Left ventricle myocardium superior (tissue), 1 donor: Measurements from ENCODE around the gene MASP1. TPM values are rescaled to one million over a fixed set of nuclear protein-coding genes. Genes with fewer than 3 reads are reported as not detected.
A peak's percentile ranks its signal among the peaks of the same experiment; 100 is the strongest.

Source experiments
- ATAC-seq: fragments of 200-7000 bp; cut with Tn5 transposase; one replicate; pipeline ENCODE4 v1.9.1; 2020; ENCODE audit warnings: mild to moderate bottlenecking, moderate library complexity
- DNase-seq: peaks from one replicate; pipeline ENCODE4 v3.0.0-alpha.2; 2020
- intact Hi-C: fragments of 100-400 bp; cut with micrococcal nuclease; formaldehyde crosslinking; loops from one replicate; pipeline ENCODE4 v1.11.0; 2022
- total RNA-seq: library from RNA; stranded (reverse); fragmentation: NEBNext Ultra II Directional; extraction: Animal tissue kit (Norgen Biotek cat#: 25700); gene quantifications from one replicate; pipeline ENCODE4 v1.2.1, GENCODE V29; 2021
- donor health status: DM: no; HTN: yes; CAD: no; lungs with severe emphysema.

Gene MASP1
- total RNA-seq, 1 donor from 2014 or later: 51.9 TPM

DNA sequence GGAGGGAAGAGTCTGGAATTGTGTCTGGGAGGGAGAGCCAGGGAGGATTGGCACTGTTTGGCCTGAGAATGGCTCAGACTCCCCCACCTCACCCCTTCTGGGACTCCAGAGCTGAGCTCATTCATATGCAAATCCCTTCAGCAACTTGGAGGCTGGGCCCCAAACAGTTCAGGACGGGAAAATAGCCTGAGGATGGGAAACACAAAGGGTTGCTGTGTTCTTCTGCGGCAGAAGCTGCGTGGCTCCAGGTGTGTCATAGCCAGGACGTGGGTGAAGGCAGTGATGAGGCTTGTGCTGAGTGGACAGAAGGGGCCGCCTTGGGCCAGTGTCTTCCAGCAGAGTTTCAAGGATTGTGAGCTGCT, 16.6 kb downstream of the MASP1 start:
- DNase-seq (no peak), ATAC-seq (no peak)
- intact Hi-C loops: no loop called here

DNA sequence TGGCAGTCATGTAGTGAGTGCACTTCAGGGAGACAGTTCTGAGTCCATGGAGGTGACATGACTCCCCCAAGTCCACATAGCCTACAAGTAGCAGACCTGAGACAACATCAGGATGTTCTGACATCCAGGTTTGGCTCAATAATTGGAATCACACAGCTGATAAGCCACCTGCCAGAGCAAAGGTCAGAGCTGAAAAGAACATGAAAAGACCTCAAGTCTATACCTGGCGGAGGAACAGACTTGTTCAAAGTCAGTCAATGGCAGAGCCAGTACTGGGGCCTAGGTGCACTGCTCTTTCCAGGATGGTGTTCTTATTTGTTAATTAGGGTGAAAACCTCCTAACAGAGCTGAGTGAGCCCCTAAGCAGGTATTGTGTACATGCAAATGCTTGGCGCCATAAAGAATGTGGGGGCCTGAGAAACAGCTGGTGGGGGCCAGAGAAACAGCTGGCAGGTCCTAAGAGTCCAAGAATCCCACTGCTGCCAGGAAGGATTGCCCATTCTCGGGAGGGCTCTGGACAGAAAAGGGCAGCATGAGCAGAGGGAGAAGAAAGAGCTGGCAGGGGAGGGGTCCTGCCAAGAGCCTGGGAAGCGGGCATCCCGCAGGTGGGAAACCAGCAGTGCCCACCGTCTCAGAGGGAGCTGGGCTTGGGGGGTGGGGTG, 17.1 kb downstream of the MASP1 start:
- intact Hi-C loops: no loop called here
- DNase-seq (no peak), ATAC-seq (no peak)

DNA sequence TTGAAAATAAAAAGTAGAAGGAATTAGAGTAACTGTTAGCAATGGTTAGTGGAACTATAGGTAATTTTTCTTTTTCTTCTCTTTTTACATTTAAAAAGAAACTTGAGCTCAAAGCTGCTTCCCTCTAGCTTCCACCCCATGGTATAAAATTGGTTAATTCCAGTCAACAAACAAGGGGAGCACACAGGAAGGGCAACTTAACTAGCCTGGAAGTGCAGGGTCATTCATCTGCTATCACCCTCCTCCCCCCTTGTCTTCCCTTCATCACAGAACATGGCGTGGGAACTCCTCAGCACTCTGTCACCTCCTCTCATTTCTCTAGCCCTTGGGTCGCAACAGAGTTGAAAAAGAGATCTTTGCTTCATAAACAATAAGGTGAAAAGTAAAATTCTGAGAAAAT, 20.0 kb downstream of the MASP1 start:
- ATAC-seq (no peak), DNase-seq (no peak)
- intact Hi-C loops: no loop called here

DNA sequence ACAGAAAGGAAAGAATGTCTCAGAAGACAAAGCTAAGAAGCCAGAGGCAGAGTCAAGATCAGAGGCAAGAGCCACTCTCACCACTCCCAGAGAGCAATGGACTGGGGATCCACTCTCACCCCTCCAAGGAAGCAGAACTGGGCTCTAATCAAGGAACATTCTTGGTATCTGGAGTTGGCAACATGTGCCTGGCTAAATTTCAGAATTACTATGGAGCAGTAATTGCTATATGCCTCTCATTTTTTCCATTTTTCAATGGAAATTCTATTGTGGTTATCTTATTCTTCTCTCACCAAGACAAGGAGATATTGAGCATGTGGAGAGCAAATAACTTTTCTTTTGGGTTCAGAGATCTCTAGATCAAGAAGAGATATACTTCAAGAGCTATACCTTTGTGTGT, 22.1 kb downstream of the MASP1 start:
- ATAC-seq: no peak
- intact Hi-C loops: no loop called here
- no peak for DNase-seq

DNA sequence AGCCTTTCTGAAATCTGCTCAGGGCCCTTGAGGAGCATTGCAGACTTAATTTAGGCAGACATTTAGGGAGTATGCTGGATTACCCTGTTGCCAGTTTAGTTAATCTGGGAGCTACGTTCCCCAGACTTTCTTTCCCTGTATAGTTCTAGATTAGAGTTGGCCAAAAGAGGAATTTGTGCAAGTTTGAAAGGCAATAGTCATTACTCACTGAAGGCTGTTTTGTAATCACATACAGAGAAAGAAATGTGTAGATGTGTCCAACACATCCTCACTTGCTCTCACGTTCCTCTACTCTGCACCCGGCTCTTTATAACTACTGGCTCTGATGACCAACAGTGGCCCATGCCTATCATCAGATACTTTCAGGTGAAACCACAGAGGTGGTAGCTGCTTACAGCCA, 24.2 kb downstream of the MASP1 start:
- no peak for ATAC-seq
- intact Hi-C loops: no loop called here
- no peak for DNase-seq

DNA sequence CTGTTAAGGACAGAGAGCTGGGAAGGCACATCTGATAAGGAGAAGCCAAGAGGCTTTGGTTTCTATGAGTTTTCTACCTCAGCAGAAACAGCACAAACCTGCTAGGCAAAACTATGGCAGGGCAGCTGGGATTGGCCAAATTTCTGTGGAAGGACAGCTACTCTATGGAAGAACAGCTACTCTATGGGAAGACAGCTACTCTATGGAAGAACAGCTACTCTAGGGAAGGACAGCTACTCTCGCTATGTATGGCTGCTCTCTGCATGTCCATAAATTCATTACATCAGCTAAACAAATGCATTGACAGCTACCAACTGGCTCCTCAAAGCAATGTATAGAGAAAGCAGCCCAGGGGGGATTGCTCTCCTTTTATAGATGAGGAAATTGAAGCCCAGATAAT, 24.8 kb downstream of the MASP1 start:
- ATAC-seq: no peak
- intact Hi-C loops: no loop called here

DNA sequence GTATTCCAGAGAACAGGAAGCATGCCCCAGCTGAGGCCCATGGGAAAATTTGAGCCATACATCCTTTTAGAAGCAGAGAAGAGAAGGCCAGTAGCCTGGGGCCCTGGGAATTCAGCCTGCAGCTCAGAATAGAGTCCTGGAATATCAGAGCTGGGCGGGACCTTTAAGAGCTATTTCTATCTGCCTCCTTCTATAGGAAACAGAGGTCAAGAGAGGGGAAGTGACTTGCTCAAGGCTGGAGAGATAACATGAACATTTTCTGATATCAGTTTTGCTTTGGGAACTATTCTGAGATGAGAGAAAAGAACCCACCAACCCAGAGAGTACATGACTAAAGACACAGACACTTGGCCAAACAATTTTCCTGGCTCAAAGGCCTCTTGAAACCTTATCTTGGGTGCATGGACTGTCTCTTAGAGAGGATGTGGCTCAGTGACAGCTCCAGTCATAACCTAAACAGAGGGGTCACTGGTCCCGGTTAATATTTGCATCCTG, 26.0 kb downstream of the MASP1 start:
- no peak for DNase-seq
- ATAC-seq: peak; percentile 93
- intact Hi-C loops: no loop called here

More for the DNA sequence above, 24.8 kb downstream of the MASP1 start:
- no peak for DNase-seq

DNA sequence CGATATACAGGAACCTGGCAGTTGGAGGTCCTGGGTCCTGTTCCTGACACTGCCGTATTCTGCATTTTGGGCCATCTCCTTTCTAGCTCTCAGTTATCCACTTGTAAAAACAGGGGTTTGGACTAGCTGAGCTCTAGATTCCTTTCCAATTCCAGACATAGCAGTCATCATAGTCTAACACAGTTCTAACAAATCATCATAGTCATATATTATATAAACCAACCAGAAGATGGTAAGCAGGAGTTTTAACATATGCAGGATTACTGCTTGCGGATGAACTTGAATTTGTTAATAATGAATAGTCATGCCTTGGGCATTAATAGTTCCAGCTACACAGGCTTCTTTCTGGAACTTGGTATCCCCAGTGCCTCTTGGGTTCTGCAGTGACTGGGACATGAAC, 26.6 kb downstream of the MASP1 start:
- intact Hi-C loops: no loop called here
- DNase-seq: no peak

GRCh38 chr3:187264021-187264420, 27.5 kb downstream of the MASP1 start:
- ATAC-seq (peak; percentile 43), DNase-seq (no peak)
- intact Hi-C loops: no loop called here

More for the DNA sequence above, 26.6 kb downstream of the MASP1 start:
- ATAC-seq: peak; percentile 2

- peak; percentile 9 for ATAC-seq
- intact Hi-C loops: no loop called here
- DNase-seq: no peak
Measured at GRCh38 chr3:187263270-187263669, 28.3 kb downstream of the MASP1 start.

GRCh38 chr3:187262360-187262759, 29.2 kb downstream of the MASP1 start:
- intact Hi-C loops: no loop called here
- no peak for ATAC-seq
- no peak for DNase-seq

DNA sequence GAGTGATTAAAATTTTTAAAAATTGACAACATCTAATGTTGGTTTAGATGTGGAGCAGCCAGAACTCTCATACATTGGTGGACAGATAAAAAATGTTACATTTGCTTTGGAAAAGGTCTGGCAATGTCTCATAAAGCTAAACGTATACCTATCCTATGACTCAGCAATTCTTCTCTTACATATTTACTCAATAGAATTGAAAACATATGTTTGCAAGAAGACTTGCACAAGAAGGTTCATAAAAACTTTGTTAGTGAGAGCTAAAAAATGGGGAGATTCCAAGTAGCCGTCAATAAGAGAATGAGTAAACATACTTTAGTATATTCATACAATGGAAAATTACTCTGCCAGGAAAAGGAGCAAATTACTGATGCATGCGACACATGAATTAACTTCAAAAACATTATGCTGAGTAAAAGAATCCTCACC, 30.0 kb downstream of the MASP1 start:
- intact Hi-C loops: no loop called here
- DNase-seq (no peak), ATAC-seq (no peak)

GRCh38 chr3:187259171-187259570, 32.4 kb downstream of the MASP1 start:
- intact Hi-C loops: no loop called here
- DNase-seq (no peak), ATAC-seq (no peak)

GRCh38 chr3:187257992-187258692, 33.4 kb downstream of the MASP1 start:
- ATAC-seq (no peak), DNase-seq (no peak)
- intact Hi-C loops: no loop called here

- DNase-seq (no peak), ATAC-seq (no peak)
- intact Hi-C loops: no loop called here
Measured at GRCh38 chr3:187257471-187257870, 34.1 kb downstream of the MASP1 start.

- no peak for ATAC-seq
- no peak for DNase-seq
- intact Hi-C loops: no loop called here
Measured at GRCh38 chr3:187256051-187256616, 35.4 kb downstream of the MASP1 start.

DNA sequence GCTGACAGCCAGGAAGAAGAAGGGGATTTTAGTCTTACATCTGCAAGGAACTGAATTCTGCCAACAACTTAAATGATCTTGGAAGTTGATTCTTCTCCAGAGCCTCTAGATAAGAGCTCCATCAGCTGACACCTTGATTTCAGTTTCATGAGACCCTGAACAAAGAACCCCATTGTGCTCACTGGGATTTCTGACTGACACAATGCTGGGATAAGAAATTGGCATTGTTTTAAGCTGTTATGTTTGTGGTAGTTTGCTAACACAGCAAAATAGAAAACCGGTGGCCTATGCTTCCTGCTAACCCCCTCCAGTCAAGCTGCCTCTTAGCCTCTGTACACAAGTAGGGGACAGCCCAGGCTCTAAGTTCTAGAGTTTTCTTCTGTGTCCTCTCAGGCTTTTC, 36.2 kb downstream of the MASP1 start:
- no peak for DNase-seq
- intact Hi-C loops: no loop called here
- ATAC-seq: peak; percentile 45

DNA sequence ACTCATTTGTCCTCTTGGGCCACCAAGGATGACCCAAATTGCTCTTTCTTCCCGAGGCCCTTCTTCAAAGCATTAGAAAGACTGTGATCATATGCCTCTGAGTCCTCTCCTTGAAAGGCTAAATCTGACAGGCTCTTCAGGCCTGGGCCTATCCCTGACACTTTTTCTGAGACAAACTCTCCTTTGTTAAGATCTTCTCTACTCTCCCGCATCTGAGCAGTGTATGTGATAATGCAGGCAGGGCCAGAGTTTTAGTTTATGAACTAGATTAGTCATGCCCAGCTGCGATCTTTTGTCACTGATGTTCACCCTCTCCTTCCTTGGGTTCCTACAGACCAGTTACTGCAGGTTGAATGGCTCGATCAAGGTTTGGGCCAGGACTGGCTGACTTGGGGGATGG, 39.2 kb downstream of the MASP1 start:
- no peak for DNase-seq
- intact Hi-C loops: no loop called here
- no peak for ATAC-seq

DNA sequence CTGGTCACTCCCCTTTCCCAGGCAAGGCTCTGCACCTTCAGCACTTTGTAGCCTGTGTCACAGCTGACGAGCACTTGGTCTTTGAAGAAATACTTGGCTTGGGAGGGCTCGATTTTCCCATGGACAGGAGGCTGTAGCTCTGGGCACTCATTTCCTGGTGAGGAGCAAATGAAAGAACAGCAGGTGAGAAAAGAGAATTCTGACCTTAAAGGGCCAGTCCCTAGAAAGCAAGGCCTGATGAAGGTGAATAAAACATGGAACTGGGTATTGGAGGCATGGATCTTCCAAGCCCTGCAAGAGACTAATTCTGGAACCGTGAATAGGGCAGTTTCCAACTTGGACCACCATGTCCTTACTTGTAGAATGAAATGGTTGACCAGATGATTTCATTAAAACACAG, 39.9 kb downstream of the MASP1 start:
- intact Hi-C loops: no loop called here
- ATAC-seq: no peak
- DNase-seq: no peak

DNA sequence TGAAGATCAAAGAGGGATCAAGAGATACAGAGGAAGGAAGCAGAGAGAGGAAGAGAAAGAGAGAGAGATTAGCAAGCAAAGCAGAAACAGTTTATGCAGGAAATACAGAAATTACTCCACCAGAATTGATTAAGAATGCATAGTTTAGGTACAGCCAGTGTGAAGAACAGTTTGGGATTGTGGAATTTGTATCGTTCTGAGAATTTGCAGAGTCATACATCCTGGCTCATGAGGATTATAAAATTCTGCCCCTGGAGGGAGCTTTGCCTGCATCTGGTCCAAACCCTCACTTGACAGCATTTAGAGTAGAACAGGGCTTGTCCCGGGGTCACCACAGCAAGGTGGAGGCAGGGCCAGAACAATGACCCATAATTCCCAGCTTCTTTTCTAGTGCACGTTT, 44.1 kb downstream of the MASP1 start:
- no peak for ATAC-seq
- no peak for DNase-seq
- intact Hi-C loops: no loop called here
